Peyer's patch (tissue), 4 donors: Measurements from ENCODE around the gene KLLN.

Source experiments
- POLR2A ChIP-seq, 2 donors: fragments of 450-650 bp; IDR thresholded peaks; one replicate each; pipeline ENCODE4 v1.5.1; 2017; ENCODE audit warnings: antibody characterized with exemption in 2 of 2, mild to moderate bottlenecking in 2 of 2, moderate library complexity in 2 of 2
- TF ChIP-seq, protein P1 (sequence below), 6 experiments: fragments of 450-650 bp in 4 of 6; fragments of 200-600 bp in 2 of 6; sonication (generic) in 1 of 6; IDR thresholded peaks; one replicate each; pipeline ENCODE4 v1.5.1; 2017 to 2019; ENCODE audit warnings: antibody characterized with exemption in 6 of 6, mild to moderate bottlenecking in 3 of 6, moderate library complexity in 1 of 6

DNA sequence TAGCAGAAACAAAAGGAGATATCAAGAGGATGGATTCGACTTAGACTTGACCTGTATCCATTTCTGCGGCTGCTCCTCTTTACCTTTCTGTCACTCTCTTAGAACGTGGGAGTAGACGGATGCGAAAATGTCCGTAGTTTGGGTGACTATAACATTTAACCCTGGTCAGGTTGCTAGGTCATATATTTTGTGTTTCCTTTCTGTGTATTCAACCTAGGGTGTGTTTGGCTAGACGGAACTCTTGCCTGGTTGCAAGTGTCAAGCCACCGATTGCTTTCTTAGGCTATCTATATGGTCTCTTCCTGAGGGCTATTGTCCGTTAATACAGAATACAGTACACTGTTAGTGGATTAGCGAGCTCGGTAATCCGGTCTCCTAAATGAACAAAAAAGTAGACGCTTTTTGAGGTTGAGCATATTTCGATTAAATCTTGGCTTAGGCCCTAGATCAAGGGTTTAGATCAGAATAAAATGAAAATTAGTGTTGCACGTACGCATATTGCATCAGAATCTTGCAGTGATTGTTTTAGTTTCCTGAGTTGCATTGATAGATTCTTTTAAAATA, 1.2 kb upstream of the KLLN start:
- TF ChIP-seq, protein P1, sequence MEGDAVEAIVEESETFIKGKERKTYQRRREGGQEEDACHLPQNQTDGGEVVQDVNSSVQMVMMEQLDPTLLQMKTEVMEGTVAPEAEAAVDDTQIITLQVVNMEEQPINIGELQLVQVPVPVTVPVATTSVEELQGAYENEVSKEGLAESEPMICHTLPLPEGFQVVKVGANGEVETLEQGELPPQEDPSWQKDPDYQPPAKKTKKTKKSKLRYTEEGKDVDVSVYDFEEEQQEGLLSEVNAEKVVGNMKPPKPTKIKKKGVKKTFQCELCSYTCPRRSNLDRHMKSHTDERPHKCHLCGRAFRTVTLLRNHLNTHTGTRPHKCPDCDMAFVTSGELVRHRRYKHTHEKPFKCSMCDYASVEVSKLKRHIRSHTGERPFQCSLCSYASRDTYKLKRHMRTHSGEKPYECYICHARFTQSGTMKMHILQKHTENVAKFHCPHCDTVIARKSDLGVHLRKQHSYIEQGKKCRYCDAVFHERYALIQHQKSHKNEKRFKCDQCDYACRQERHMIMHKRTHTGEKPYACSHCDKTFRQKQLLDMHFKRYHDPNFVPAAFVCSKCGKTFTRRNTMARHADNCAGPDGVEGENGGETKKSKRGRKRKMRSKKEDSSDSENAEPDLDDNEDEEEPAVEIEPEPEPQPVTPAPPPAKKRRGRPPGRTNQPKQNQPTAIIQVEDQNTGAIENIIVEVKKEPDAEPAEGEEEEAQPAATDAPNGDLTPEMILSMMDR (IDR thresholded peaks at IDR 0.05), result no peak
- TF ChIP-seq POLR2A (IDR thresholded peaks at IDR 0.05), result no peak
